H9 (cell line): Measurements from ENCODE around the gene LNPEP. TPM values are rescaled to one million over a fixed set of nuclear protein-coding genes. Genes with fewer than 3 reads are reported as not detected.

Experiments used
- DNase-seq: peaks from one replicate; pipeline ENCODE4 v3.0.0-alpha.2; 2017
- H2AFZ ChIP-seq: one replicate; pipeline ENCODE4 v1.6.1; 2013; ENCODE audit warnings: mild to moderate bottlenecking, low read length, control low read depth, moderate library complexity
- H2AK5ac ChIP-seq: 2 replicates; pipeline ENCODE4 v1.6.1; 2013; ENCODE audit warnings: low read length, control low read depth, mixed read lengths; ENCODE audit not compliant: insufficient read length
- H2BK120ac ChIP-seq: one replicate; pipeline ENCODE4 v1.6.1; 2013; ENCODE audit warnings: low read depth, mild to moderate bottlenecking, low read length, control low read depth, inconsistent platforms; ENCODE audit not compliant: poor library complexity, severe bottlenecking
- H2BK12ac ChIP-seq: 2 replicates; pipeline ENCODE4 v1.6.1; 2013; ENCODE audit warnings: low read length, control low read depth, mixed read lengths, low read depth; ENCODE audit not compliant: insufficient read length
- H2BK15ac ChIP-seq: 2 replicates; pipeline ENCODE4 v1.6.1; 2013; ENCODE audit warnings: low read depth, low read length, control low read depth
- H2BK20ac ChIP-seq: one replicate; pipeline ENCODE4 v1.6.1; 2013; ENCODE audit warnings: low read depth, mild to moderate bottlenecking, low read length, control low read depth, inconsistent platforms; ENCODE audit not compliant: poor library complexity, severe bottlenecking
- H2BK5ac ChIP-seq: 2 replicates; pipeline ENCODE4 v1.6.1; 2013; ENCODE audit warnings: low read length, control low read depth, mixed read lengths; ENCODE audit not compliant: insufficient read length
- H3K14ac ChIP-seq: 2 replicates; pipeline ENCODE4 v1.6.1; 2013; ENCODE audit warnings: low read length, control low read depth; ENCODE audit not compliant: insufficient read depth
- H3K18ac ChIP-seq: 2 replicates; pipeline ENCODE4 v1.6.1; 2013; ENCODE audit warnings: low read depth, mild to moderate bottlenecking, mixed read lengths, low read length, control low read depth; ENCODE audit not compliant: insufficient read length
- H3K23ac ChIP-seq: 2 replicates; pipeline ENCODE4 v1.6.1; 2013; ENCODE audit warnings: low read length, control low read depth, mixed read lengths, low read depth; ENCODE audit not compliant: insufficient read length
- H3K23me2 ChIP-seq: 2 replicates; pipeline ENCODE4 v1.6.1; 2013; ENCODE audit warnings: low read depth, mild to moderate bottlenecking, mixed read lengths, low read length, control low read depth; ENCODE audit not compliant: insufficient read length, poor library complexity, severe bottlenecking
- H3K27ac ChIP-seq: 2 replicates; pipeline ENCODE4 v1.5.1; 2013; ENCODE audit warnings: low read length, control low read depth, mixed read lengths, low read depth; ENCODE audit not compliant: insufficient read length
- H3K27me3 ChIP-seq: 2 replicates; pipeline ENCODE4 v1.6.1; 2013; ENCODE audit warnings: low read length, control low read depth, inconsistent platforms; ENCODE audit not compliant: insufficient read depth
- H3K4ac ChIP-seq: 2 replicates; pipeline ENCODE4 v1.6.1; 2013; ENCODE audit warnings: low read depth, mild to moderate bottlenecking, control low read depth, inconsistent platforms, low read length, moderate library complexity
- H3K4me1 ChIP-seq: 2 replicates; pipeline ENCODE4 v1.6.1; 2013; ENCODE audit warnings: low read length, control low read depth, inconsistent platforms; ENCODE audit not compliant: insufficient read depth
- H3K4me2 ChIP-seq: 2 replicates; pipeline ENCODE4 v1.6.1; 2013; ENCODE audit warnings: low read length, control low read depth, mixed read lengths; ENCODE audit not compliant: insufficient read length, insufficient read depth
- H3K56ac ChIP-seq: 2 replicates; pipeline ENCODE4 v1.6.1; 2013; ENCODE audit warnings: low read depth, mild to moderate bottlenecking, mixed read lengths, low read length, control low read depth; ENCODE audit not compliant: insufficient read length
- H3K79me1 ChIP-seq: 2 replicates; pipeline ENCODE4 v1.6.1; 2013; ENCODE audit warnings: low read depth, mild to moderate bottlenecking, moderate library complexity, low read length, control low read depth, inconsistent platforms; ENCODE audit not compliant: insufficient read depth, poor library complexity, severe bottlenecking
- H3K79me2 ChIP-seq: 2 replicates; pipeline ENCODE4 v1.6.1; 2013; ENCODE audit warnings: low read length, control low read depth, inconsistent platforms; ENCODE audit not compliant: insufficient read depth
- H3K9ac ChIP-seq: 2 replicates; pipeline ENCODE4 v1.6.1; 2013; ENCODE audit warnings: low read length, control low read depth, mixed read lengths; ENCODE audit not compliant: insufficient read length; ENCODE audit errors: extremely low read depth
- H3K9me3 ChIP-seq: one replicate; pipeline ENCODE4 v1.6.1; 2013; ENCODE audit warnings: low read depth, low read length, inconsistent platforms; ENCODE audit not compliant: control insufficient read depth
- H3T11ph ChIP-seq: one replicate; pipeline ENCODE4 v1.6.1; 2013; ENCODE audit warnings: mild to moderate bottlenecking, low read length, control low read depth, inconsistent platforms
- H4K20me1 ChIP-seq: one replicate; pipeline ENCODE4 v1.6.1; 2013; ENCODE audit not compliant: control insufficient read depth, insufficient read length, insufficient read depth
- H4K5ac ChIP-seq: 2 replicates; pipeline ENCODE4 v1.6.1; 2013; ENCODE audit warnings: low read depth, mild to moderate bottlenecking, mixed read lengths, low read length, control low read depth; ENCODE audit not compliant: insufficient read length
- H4K8ac ChIP-seq: replicated peaks from 2 replicates; pipeline ENCODE4 v1.6.1; 2013; ENCODE audit warnings: low read length, control low read depth, mixed read lengths, low read depth; ENCODE audit not compliant: insufficient read length
- H4K91ac ChIP-seq: 2 replicates; pipeline ENCODE4 v1.6.1; 2013; ENCODE audit warnings: low read depth, mild to moderate bottlenecking, moderate library complexity, mixed read lengths, low read length, control low read depth; ENCODE audit not compliant: insufficient read length
- H3K27ac Mint-ChIP-seq, 3 experiments: 2 replicates in 2 of 3; 3 replicates in 1 of 3; pipeline ENCODE4 v1.8.0; 2020 to 2021; ENCODE audit warnings: mixed read lengths in 3 of 3, mild to moderate bottlenecking in 1 of 3, moderate library complexity in 1 of 3
- H3K27me3 Mint-ChIP-seq: 2 replicates; pipeline ENCODE4 v1.8.0; 2021; ENCODE audit warnings: low read depth, mild to moderate bottlenecking, moderate library complexity, mixed read lengths
- H3K36me3 Mint-ChIP-seq, 3 experiments: 2 replicates in 2 of 3; 3 replicates in 1 of 3; pipeline ENCODE4 v1.8.0; 2020 to 2021; ENCODE audit warnings: low read depth in 3 of 3, mixed read lengths in 3 of 3; ENCODE audit not compliant: insufficient read depth in 1 of 3
- H3K4me1 Mint-ChIP-seq, 2 experiments: 2 replicates each; pipeline ENCODE4 v1.8.0; 2020; ENCODE audit warnings: mixed read lengths in 2 of 2
- H3K4me3 Mint-ChIP-seq, 2 experiments: 2 replicates in 1 of 2; 3 replicates in 1 of 2; pipeline ENCODE4 v1.8.0; 2020 to 2021; ENCODE audit warnings: mild to moderate bottlenecking in 2 of 2, mixed read lengths in 2 of 2, moderate library complexity in 1 of 2
- H3K9me3 Mint-ChIP-seq, 2 experiments: 2 replicates in 1 of 2; 3 replicates in 1 of 2; pipeline ENCODE4 v1.8.0; 2020; ENCODE audit warnings: mild to moderate bottlenecking in 2 of 2, mixed read lengths in 2 of 2, moderate library complexity in 1 of 2
- WGBS: extraction: QIAGEN DNeasy Blood & Tissue Kit; methylation state at CpG from one replicate; pipeline ENCODE4 v1.1.7; 2013; ENCODE audit warnings: missing lambda C conversion rate, low lambda C conversion rate, mixed read lengths; ENCODE audit not compliant: insufficient read length; ENCODE audit errors: extremely low coverage; 5-methylcytosine and 5-hydroxymethylcytosine counted together
- total RNA-seq: library from RNA; stranded (reverse); gene quantifications from 2 replicates; pipeline ENCODE4 v1.2.1, GENCODE V29; 2021
- TF ChIP-seq, protein P1 (sequence below): fragments of 200-600 bp; sonication (generic); conservative IDR thresholded peaks from 3 replicates; pipeline ENCODE4 v1.8.0; 2021; ENCODE audit warnings: antibody characterized with exemption, mild to moderate bottlenecking

LNPEP gene
- total RNA-seq, 1 experiment from 2014 or later = 4.1 TPM

DNA sequence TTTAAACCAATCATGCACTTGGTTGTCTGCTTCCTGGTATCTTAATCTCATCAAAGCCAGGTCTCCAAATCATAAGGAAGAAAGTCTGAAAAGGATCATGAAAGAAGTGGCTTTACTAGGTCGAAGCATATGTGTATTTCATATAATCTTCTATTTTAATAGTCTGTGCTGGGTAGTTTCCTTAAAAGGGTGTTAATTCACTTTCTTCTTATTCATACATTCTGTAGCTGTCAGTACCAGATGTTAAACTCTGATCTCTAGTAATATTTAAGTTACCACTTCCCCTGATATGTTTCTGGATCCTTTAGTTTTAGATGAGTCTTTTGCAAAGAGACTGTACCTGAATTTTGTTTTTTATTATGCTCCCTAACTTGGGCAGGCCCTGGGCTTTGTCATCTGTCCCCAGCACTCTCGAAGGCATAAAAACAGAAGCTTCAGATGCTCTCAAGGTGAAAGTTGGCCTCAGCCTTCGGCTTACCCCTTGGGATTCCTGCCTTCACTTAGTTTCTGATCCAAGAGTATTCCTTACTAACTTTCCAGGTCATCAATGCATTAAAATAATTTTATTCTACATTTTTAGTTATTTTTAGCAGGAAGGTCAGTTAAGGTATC is 15.0 kb upstream of the LNPEP start:
- H3K9ac ChIP-seq = no peak overlapping the region
- H3K23me2 ChIP-seq = no peaks in the 10 kb centered on the region
- H2BK12ac ChIP-seq = no peak overlapping the region
- Mint-ChIP-seq H3K27me3 (no peaks in the 10 kb centered on the region), H3K9me3 (no peaks in the 10 kb centered on the region; a peak in 1 of 5 replicates), H3K4me3 (no peak overlapping the region), H3K36me3 (no peaks in the 10 kb centered on the region), H3K27ac (no peak overlapping the region), H3K4me1 (peaks cover 7 to 8% of the 10 kb centered on the region in 2 experiments)
- H3T11ph ChIP-seq = no peak overlapping the region
- no peak overlapping the region for H2BK120ac ChIP-seq
- no peak overlapping the region for H3K4me2 ChIP-seq
- H3K79me1 ChIP-seq = no peaks in the 10 kb centered on the region
- no peak overlapping the region for H3K27ac ChIP-seq
- no peak overlapping the region for H4K8ac ChIP-seq
- H3K18ac ChIP-seq = no peak overlapping the region
- no peak overlapping the region for H2AK5ac ChIP-seq
- no peak overlapping the region for H4K5ac ChIP-seq
- no peaks in the 10 kb centered on the region for H3K9me3 ChIP-seq
- no peak overlapping the region for H2BK20ac ChIP-seq
- WGBS = no CpG with 5 or more reads among the region's 3 CpGs
- H3K4me1 ChIP-seq = no peaks in the 10 kb centered on the region
- no peak for DNase-seq
- no peaks in the 10 kb centered on the region for H4K20me1 ChIP-seq
- H3K27me3 ChIP-seq = no peaks in the 10 kb centered on the region
- H3K56ac ChIP-seq = no peak overlapping the region
- H2BK15ac ChIP-seq = no peak overlapping the region
- H2AFZ ChIP-seq = no peak overlapping the region
- no peak overlapping the region for H3K4ac ChIP-seq
- H3K14ac ChIP-seq = no peak overlapping the region
- no peak overlapping the region for H2BK5ac ChIP-seq
- no peaks in the 10 kb centered on the region for H3K79me2 ChIP-seq
- H3K23ac ChIP-seq = no peak overlapping the region
- TF ChIP-seq, protein P1, sequence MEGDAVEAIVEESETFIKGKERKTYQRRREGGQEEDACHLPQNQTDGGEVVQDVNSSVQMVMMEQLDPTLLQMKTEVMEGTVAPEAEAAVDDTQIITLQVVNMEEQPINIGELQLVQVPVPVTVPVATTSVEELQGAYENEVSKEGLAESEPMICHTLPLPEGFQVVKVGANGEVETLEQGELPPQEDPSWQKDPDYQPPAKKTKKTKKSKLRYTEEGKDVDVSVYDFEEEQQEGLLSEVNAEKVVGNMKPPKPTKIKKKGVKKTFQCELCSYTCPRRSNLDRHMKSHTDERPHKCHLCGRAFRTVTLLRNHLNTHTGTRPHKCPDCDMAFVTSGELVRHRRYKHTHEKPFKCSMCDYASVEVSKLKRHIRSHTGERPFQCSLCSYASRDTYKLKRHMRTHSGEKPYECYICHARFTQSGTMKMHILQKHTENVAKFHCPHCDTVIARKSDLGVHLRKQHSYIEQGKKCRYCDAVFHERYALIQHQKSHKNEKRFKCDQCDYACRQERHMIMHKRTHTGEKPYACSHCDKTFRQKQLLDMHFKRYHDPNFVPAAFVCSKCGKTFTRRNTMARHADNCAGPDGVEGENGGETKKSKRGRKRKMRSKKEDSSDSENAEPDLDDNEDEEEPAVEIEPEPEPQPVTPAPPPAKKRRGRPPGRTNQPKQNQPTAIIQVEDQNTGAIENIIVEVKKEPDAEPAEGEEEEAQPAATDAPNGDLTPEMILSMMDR = no peak
- H4K91ac ChIP-seq = no peak overlapping the region
